GM13976 (cell line): ENCODE results near the gene CDKN3.
"Not testable (repeated sequence)": the region's sequence is repeated elsewhere in the genome, so short reads cannot be mapped to it uniquely, and the experiment has no call there.

ENCODE experiments used
- DNase-seq: peaks from one replicate; pipeline ENCODE4 v3.0.0; 2012; ENCODE audit warnings: low spot score
- in situ Hi-C: fragments of 300-500 bp; cut with MboI; formaldehyde crosslinking; loops from one replicate; pipeline ENCODE4 v1.12.0; 2022; ENCODE audit warnings: low sequenced_read_pairs, mixed read lengths, inconsistent platforms; ENCODE audit not compliant: unreplicated experiment
- TF ChIP-seq, protein P1 (sequence below): IDR thresholded peaks from 2 replicates; pipeline ENCODE4 v1.5.1; 2012; ENCODE audit warnings: borderline replicate concordance, mild to moderate bottlenecking; ENCODE audit not compliant: insufficient read depth; ENCODE audit errors: extremely low read depth, missing control alignments, control extremely low read depth

Gene CDKN3

DNA sequence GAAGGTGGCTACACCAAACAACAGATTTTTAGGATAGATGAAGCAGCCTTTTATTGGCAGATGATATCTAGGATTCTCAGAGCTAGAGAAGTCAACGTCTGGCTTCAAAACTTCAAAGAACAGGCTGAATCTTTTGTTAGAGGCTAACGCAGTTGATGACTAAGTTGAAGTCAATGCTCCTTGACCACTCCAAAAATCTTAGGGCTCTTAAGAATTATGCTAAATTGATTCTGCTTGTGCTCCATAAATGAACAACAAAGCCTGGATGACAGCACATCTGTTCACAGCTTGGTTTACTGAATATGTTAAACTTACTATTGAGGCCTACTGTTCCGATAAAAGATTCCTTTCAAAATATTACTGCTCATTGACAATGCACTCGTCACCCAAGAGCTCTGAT is 13.0 kb upstream of the CDKN3 start:
- DNase-seq, result no peak
- in situ Hi-C loops, result no loop called here
- TF ChIP-seq, protein P1, sequence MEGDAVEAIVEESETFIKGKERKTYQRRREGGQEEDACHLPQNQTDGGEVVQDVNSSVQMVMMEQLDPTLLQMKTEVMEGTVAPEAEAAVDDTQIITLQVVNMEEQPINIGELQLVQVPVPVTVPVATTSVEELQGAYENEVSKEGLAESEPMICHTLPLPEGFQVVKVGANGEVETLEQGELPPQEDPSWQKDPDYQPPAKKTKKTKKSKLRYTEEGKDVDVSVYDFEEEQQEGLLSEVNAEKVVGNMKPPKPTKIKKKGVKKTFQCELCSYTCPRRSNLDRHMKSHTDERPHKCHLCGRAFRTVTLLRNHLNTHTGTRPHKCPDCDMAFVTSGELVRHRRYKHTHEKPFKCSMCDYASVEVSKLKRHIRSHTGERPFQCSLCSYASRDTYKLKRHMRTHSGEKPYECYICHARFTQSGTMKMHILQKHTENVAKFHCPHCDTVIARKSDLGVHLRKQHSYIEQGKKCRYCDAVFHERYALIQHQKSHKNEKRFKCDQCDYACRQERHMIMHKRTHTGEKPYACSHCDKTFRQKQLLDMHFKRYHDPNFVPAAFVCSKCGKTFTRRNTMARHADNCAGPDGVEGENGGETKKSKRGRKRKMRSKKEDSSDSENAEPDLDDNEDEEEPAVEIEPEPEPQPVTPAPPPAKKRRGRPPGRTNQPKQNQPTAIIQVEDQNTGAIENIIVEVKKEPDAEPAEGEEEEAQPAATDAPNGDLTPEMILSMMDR, result no peak

DNA sequence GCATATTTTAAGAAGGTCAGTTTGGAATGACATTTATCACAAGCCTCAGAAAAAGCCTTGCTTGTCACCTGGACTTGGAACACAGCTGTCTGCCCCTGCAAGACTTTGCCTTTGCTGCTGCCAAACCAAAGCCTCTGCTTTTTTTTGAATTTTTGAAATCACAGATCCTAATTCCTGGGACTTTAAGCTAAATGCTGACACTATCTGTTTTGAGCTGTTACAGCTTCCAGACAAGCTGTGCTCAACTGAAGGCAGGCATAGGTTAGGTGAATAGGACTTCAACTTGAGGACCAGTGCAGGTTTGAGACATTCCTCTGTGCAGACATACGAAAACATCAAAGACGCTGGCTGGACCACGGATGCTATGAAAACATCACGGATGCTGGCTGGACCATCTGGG is 11.3 kb upstream of the CDKN3 start:
- no peak for DNase-seq
- TF ChIP-seq, protein P1, result no peak
- in situ Hi-C loops, result no loop called here

DNA sequence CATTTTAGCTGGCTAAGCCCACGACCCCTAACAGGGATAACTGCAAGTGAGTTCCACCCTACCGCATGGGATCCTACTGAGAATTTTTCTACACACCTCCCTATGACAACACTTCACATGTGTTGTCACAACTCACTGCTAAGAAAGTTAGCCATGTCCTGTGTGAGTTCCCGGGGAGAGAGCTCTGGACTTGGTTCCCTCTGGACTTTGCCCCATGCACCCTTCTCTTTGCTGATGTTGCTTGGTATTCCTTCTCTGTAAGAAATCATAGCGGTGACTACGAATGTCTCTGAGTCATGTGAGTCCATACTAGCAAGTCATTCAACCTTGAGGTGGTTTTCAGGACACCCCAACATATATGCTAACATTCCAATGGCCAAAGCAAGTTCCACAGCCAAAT is 9.5 kb upstream of the CDKN3 start:
- in situ Hi-C loops, result no loop called here
- TF ChIP-seq, protein P1, result no peak
- DNase-seq, result no peak

DNA sequence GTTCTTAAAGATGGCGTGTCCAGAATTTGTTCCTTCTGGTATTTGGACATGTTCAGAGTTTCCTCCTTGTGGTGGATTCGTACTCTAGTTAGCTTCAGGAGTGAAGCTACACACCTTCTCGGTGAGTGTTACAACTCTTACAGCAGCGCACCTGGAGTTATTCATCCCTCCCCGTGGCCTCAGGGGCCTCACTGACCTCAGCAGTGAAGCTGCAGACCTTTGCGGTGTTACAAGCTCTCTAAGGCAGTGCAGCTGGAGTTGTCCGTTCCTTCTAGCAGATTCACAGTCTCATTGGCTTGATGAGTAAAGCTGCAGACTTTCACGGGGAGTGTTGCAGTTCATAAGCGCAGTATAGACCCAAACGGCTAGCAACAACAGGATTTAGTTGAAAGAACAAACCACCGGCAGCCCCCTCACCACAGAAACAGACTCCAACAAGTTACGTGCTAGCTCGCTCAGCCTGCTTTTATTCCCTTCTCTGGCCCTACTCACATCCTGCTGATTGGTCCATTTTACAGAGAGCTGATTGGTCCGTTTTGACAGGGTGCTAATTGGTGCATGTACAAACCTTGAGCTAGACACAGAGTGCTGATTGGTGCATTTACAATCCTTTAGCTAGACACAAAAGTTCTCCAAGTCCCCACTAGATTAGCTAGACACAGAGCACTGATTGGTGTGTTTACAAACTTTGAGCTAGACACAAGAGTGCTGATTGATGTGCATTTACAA is 4.5 kb upstream of the CDKN3 start:
- in situ Hi-C loops, result no loop called here
- DNase-seq, result no peak
- TF ChIP-seq, protein P1, result no peak

DNA sequence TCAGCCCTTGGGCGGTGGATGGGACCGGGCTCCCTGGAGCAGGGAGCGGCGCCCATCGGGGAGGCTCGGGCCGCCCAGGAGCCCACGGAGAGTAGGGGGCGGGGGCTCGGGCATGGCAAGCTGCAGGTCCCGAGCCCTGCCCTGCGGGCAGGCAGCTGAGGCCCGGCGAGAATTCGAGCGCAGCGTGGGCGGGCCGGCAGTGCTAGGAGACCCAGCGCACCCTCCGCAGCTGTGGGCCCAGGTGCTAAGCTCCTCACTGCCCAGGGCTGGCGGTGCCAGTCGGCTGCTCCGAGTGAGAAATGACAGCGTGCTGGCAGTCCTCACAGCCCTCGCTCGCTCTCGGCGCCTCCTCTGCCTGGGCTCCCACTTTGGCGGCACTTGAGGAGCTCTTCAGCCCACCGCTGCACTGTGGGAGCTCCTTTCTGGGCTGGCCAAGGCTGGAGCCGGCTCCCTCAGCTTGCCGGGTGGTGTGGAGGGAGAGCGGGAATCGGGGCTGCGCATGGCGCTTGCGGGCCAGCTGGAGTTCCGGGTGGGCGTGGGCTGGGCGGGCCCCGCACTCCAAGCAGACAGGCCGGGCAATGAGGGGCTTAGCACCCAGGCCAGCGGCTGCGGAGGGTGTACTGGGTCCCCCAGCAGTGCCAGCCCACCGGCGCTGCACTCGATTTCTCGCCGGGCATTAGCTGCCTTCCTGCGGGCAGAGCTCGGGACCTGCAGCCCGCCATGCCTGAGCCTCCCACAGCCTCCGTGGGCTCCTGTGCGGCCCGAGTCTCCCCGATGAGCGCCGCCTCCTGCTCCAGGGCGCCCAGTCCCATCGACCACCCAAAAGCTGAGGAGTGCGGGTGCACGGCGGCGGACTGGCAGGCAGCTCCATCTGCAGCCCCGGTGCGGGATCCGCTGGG is 3.6 kb upstream of the CDKN3 start:
- DNase-seq, in situ Hi-C loops: not testable (repeated sequence)

DNA sequence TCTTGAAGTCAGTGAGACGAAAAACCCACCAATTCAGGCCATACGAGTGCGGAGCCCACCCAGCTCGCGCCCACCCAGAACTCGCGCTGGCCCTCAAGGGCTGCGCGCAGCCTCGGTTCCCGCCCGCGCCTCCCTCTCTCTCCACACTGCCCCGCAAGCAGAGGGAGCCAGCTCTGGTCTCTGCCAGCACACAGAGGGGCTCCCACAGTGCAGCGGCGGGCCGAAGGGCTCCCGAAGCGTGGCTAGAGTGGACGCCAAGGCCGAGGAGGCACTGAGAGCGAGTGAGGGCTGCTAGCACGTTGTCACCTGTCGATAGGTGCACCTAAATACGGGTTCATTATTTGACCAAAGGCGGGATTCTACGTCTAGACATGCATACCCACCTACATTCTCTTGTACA is 2.2 kb upstream of the CDKN3 start:
- in situ Hi-C loops, result no loop called here
- DNase-seq, result no peak
- TF ChIP-seq, protein P1, result no peak

DNA sequence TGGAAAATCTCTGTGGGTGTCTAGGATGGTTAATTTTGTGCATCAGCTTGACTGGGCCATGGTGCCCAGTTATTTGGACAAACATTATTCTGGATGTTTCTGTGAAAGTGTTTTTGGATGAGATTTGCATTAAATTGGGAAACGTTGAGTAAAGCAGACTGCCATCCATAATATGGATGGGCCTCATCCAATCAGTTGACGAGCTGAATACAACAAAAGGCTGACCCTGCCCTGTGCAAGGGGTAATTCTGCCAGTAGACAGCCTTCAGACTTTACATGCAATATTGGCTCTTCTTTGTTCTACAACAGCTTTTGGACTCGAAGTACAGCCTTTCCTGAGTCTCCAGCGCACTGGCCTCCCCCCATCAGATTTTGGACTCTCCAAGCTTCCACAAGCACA is 1.5 kb upstream of the CDKN3 start:
- TF ChIP-seq, protein P1, result no peak
- in situ Hi-C loops, result no loop called here
- DNase-seq, result no peak
